Activated CD4-positive, alpha-beta memory T cell treated with anti-CD3 and anti-CD28 coated beads, Interleukin-2, amount 10 ng/mL, durations not matched to agents 7 days and 5 days (primary cell): ENCODE measurements around the gene FCRL2. TPM values are rescaled to one million over a fixed set of nuclear protein-coding genes. Genes with fewer than 3 reads are reported as not detected.

ENCODE experiments used
- CTCF ChIA-PET: fragments of 350-600 bp; sonication (Branson Sonifier 250); formaldehyde crosslinking; loops from one replicate; lab custom pipeline; 2021; ENCODE audit warnings: antibody characterized with exemption, inconsistent platforms; lab: Charles Lee
- POLR2A ChIA-PET: fragments of 350-600 bp; sonication (Branson Sonifier 250); formaldehyde crosslinking; loops from one replicate; lab custom pipeline; 2021; ENCODE audit warnings: antibody characterized with exemption; lab: Charles Lee
- DNase-seq: peaks from one replicate; pipeline ENCODE4 v3.0.0-alpha.2; 2020
- H3K27ac Mint-ChIP-seq: one replicate; pipeline ENCODE4 v1.8.0; 2021; ENCODE audit warnings: mild to moderate bottlenecking, mixed read lengths
- H3K27me3 Mint-ChIP-seq: one replicate; pipeline ENCODE4 v1.8.0; 2021; ENCODE audit warnings: mixed read lengths
- H3K36me3 Mint-ChIP-seq: one replicate; pipeline ENCODE4 v1.8.0; 2021; ENCODE audit warnings: low read depth, mixed read lengths
- H3K4me1 Mint-ChIP-seq: one replicate; pipeline ENCODE4 v1.8.0; 2021; ENCODE audit warnings: mixed read lengths
- H3K4me3 Mint-ChIP-seq: one replicate; pipeline ENCODE4 v1.8.0; 2021; ENCODE audit warnings: mild to moderate bottlenecking, mixed read lengths
- H3K9me3 Mint-ChIP-seq: one replicate; pipeline ENCODE4 v1.8.0; 2021; ENCODE audit warnings: mixed read lengths
- total RNA-seq, 2 experiments: library from RNA; stranded (reverse); gene quantifications; one replicate each; pipeline ENCODE4 v1.2.3, GENCODE V29; 2021

The FCRL2 gene
- total RNA-seq, 2 experiments from 2014 or later, result not detected

DNA sequence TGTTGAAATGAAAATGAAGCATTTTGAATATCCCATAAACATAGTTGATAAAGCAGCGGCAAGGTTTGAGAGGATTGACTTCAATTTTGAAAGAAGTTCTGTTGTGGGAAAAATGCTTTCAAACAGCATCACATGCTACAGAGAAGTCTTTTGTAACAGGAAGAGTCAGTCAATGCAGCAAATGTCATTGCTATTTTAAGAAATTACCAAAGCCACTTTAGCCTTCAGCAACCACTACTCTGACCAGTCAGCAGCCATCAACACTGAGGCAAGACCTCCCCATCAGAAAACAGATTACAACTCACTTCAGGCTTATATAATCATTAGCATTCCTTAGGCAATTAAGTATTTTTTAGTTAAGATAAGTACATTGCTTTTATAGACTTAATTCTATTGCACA, 42.6 kb downstream of the FCRL2 start:
- H3K27ac Mint-ChIP-seq, result no peak overlapping the region
- POLR2A ChIA-PET, result no interaction called here
- no peak for DNase-seq
- CTCF ChIA-PET, result no interaction called here
- H3K4me1 Mint-ChIP-seq, result no peaks in the 10 kb centered on the region
- H3K27me3 Mint-ChIP-seq, result no peaks in the 10 kb centered on the region
- H3K4me3 Mint-ChIP-seq, result no peak overlapping the region
- H3K36me3 Mint-ChIP-seq, result no peaks in the 10 kb centered on the region
- no peaks in the 10 kb centered on the region for H3K9me3 Mint-ChIP-seq

DNA sequence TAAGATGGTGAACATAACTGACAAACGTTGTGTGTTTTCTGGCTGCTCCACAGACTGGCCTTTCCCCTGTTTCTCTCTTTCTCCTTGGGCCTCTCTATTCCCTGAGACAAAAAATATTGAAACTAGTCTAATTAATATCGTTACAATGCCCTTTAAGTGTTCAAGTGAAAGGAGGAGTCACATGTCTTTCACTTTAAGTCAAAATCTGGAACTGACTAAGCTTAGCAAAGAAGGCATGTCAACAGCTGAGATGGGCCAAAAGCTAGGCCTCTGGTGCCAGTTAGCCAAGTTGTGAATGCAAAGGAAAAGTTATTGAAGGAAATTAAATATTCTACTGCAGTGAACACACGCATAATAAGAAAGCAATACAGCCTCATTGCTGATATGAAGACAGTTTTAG, 44.2 kb downstream of the FCRL2 start:
- no peak overlapping the region for H3K4me3 Mint-ChIP-seq
- H3K27me3 Mint-ChIP-seq, result no peaks in the 10 kb centered on the region
- CTCF ChIA-PET, result no interaction called here
- POLR2A ChIA-PET, result no interaction called here
- no peaks in the 10 kb centered on the region for H3K36me3 Mint-ChIP-seq
- no peak overlapping the region for H3K27ac Mint-ChIP-seq
- H3K4me1 Mint-ChIP-seq, result no peaks in the 10 kb centered on the region
- no peaks in the 10 kb centered on the region for H3K9me3 Mint-ChIP-seq
- no peak for DNase-seq

DNA sequence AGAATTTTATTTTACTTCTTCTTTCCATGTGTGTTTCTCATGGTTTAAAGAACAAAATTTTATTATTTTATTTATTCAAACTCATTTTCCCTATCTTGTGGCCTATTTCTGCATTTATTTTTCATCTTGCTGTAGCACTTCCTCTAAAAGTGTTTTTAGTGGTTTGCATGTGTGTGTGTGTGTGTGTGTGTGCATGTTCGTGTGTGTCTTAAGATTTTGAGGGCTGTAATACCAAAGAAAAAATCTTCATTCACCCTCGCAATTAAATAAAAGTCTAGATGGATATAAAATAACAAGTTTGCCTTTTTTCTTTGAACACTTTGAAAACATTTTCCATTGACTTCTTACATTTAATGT, 51.7 kb downstream of the FCRL2 start:
- Mint-ChIP-seq H3K4me3 (no peak overlapping the region), H3K4me1 (no peaks in the 10 kb centered on the region), H3K27me3 (no peaks in the 10 kb centered on the region), H3K9me3 (peaks cover 12% of the 10 kb centered on the region), H3K27ac (no peak overlapping the region), H3K36me3 (no peaks in the 10 kb centered on the region)
- ChIA-PET CTCF (no interaction called here), POLR2A (no interaction called here)
- DNase-seq, result no peak

DNA sequence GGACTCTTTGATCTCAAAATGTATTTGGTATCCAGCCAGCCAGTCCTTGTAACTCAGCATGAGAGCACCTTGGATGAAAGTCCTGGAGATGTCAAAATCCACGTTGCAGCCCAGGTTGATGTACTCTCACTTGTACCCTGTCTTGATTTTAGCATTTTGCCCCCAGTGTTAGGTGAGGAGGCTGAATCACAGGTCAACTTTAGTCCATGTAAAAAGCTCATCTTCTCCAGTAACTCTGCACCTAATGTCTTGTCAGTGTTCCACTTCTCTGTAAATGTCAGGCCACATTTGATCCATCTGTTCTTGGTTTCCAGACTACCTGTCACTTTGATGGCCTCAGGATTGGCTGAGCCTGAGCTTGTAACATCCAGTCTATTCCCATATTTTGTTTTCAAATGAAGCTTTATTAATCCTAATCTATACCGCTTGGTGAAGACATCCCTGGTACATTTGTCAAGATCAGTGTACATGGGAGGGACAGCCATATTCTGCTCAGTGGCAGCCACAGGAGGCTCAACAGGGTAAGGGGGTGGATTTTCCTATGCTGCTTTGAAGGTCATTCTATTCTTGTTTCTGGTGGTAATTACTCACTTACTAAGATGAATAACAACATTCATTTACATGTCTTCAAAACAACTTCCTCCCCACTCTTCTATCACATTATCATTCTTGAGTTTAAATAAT, 52.3 kb downstream of the FCRL2 start:
- DNase-seq, result no peak
- Mint-ChIP-seq H3K36me3 (no peaks in the 10 kb centered on the region), H3K27me3 (no peaks in the 10 kb centered on the region), H3K4me3 (no peak overlapping the region), H3K27ac (no peak overlapping the region), H3K4me1 (no peaks in the 10 kb centered on the region), H3K9me3 (peaks cover 12% of the 10 kb centered on the region)
- ChIA-PET CTCF (no interaction called here), POLR2A (no interaction called here)

DNA sequence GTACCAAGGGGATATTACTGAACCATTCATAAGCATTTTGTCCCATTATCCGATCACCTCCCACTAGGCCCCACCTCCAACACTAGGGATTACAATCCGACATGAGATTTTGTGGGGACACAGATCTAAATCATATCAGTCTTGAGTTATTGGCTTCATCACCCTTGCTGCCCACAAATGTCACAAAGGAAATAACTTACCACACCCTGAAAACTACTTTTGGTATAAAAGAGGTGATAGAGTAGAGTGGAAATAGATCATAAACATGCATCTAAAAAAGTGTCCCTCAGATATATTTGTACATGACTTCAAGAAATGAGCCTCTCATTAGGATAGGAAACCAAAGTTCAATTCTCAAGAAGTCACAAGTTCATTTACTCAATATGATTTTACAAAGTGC, 53.8 kb downstream of the FCRL2 start:
- ChIA-PET CTCF (no interaction called here), POLR2A (no interaction called here)
- Mint-ChIP-seq H3K4me3 (no peak overlapping the region), H3K4me1 (no peaks in the 10 kb centered on the region), H3K36me3 (no peaks in the 10 kb centered on the region), H3K9me3 (peaks cover 12% of the 10 kb centered on the region), H3K27ac (no peak overlapping the region), H3K27me3 (no peaks in the 10 kb centered on the region)
- no peak for DNase-seq

DNA sequence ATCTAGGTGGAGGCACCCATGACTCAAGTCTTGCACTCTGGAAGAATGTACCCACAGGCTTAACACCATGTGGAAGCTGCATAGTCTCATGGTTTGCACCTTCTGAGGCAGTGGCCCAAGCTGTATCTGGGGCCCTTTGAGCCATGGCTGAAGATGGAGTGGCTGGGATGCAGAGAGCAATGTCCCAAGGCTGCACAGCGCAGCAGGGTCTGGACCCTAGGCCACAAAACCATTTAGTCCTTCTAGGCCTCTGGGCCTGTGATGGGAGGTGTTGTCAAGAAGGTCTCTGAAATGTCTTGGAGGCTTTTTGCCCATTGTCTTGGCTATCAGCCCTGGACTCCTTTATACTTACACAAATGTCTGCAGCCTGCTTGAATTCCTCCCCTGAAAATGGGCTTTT, 54.9 kb downstream of the FCRL2 start:
- ChIA-PET CTCF (no interaction called here), POLR2A (no interaction called here)
- Mint-ChIP-seq H3K27ac (no peak overlapping the region), H3K27me3 (peaks cover 4% of the 10 kb centered on the region), H3K4me1 (no peaks in the 10 kb centered on the region), H3K4me3 (no peak overlapping the region), H3K9me3 (peaks cover 12% of the 10 kb centered on the region), H3K36me3 (no peaks in the 10 kb centered on the region)
- no peak for DNase-seq

DNA sequence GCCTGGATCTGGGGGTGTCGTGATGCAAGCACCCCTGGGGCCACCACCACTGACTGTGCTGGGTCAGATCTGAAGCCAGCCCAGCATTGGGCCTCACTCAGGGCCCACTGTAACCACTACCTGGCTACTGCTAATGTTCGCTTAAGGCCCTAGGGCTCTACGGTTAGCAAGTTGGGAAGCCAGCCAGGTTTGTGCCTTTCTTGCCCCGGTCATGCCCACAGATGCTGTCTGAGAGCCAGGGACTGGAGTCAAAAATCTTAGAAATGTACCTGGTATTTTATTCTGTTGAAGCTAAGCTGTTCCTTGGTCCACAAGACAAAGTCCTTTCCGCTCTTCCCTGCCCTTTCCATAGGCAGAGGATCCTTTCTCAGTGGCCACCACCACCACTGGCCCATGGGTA, 61.2 kb downstream of the FCRL2 start:
- no peaks in the 10 kb centered on the region for H3K9me3 Mint-ChIP-seq
- ChIA-PET POLR2A (no interaction called here), CTCF (no interaction called here)
- peaks cover 5% of the 10 kb centered on the region for H3K27me3 Mint-ChIP-seq
- no peak for DNase-seq
- no peaks in the 10 kb centered on the region for H3K36me3 Mint-ChIP-seq
- H3K4me1 Mint-ChIP-seq, result no peaks in the 10 kb centered on the region
- no peak overlapping the region for H3K27ac Mint-ChIP-seq
- no peak overlapping the region for H3K4me3 Mint-ChIP-seq

DNA sequence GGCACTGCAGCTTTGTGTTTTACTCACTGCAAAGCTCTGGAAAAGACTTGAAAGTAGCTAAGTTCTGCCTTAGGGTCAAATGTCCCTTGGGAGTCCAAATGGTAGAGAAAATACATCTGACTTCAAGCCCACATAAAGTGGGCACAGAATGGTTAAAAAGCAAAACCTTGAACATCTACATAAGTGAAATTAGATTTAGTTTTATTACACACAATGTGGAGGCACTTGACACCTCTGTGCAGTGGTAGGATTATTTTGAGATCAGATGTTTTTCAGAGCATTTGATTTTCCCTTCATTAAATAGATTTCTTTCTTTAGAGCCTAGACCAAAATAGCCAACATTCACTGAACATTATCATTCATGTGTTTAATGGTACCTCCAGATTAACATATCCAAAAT, 65.1 kb downstream of the FCRL2 start:
- ChIA-PET CTCF (no interaction called here), POLR2A (no interaction called here)
- Mint-ChIP-seq H3K4me1 (no peaks in the 10 kb centered on the region), H3K27me3 (no peaks in the 10 kb centered on the region), H3K36me3 (no peaks in the 10 kb centered on the region), H3K9me3 (no peaks in the 10 kb centered on the region), H3K27ac (no peak overlapping the region), H3K4me3 (no peak overlapping the region)
- DNase-seq, result no peak

DNA sequence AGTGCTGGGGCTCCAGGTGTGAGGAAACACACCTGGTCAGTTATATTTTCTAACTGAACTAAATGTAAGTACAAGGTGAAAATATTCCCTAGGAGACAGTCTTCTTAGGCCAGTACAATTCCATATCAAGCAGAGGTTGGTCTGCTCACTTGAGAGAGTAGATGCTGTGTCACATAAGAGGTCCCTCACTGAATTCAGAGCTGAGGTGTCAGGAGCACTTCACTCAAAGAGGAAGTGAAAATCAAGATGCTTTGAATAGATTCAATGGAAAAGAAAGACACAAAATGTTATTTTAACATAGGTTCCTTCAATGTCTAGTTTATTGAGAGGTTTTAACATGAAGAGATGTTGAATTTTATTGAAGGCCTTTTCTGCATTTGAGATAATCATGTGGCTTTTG, 72.1 kb downstream of the FCRL2 start:
- POLR2A ChIA-PET, result no interaction called here
- Mint-ChIP-seq H3K36me3 (no peaks in the 10 kb centered on the region), H3K4me1 (no peaks in the 10 kb centered on the region), H3K27ac (no peak overlapping the region), H3K27me3 (peaks cover 6% of the 10 kb centered on the region), H3K4me3 (no peak overlapping the region), H3K9me3 (no peaks in the 10 kb centered on the region)
- no peak for DNase-seq
- CTCF ChIA-PET, result no interaction called here

DNA sequence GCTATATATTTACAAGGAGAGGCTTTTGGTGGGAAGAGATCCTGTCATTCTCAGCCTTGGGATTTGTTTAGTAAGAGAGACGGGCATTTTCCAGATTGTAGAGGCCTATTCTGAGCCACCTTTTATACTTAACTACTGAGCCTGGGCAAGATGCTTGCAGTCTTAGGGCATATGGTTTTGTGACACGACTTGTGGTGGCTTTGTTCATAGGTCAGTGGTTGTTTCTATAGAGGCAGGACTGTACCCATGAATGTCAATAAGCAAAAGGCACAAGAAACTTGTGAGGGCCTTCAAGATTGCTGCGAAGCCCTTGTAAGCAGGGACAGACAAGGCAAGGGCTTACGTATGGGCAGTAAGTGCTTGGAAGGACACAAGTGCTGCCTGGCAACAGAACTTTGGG, 73.0 kb downstream of the FCRL2 start:
- Mint-ChIP-seq H3K4me3 (no peak overlapping the region), H3K9me3 (no peaks in the 10 kb centered on the region), H3K27ac (no peak overlapping the region), H3K27me3 (peaks cover 8% of the 10 kb centered on the region), H3K4me1 (no peaks in the 10 kb centered on the region), H3K36me3 (no peaks in the 10 kb centered on the region)
- no peak for DNase-seq
- ChIA-PET POLR2A (no interaction called here), CTCF (no interaction called here)

DNA sequence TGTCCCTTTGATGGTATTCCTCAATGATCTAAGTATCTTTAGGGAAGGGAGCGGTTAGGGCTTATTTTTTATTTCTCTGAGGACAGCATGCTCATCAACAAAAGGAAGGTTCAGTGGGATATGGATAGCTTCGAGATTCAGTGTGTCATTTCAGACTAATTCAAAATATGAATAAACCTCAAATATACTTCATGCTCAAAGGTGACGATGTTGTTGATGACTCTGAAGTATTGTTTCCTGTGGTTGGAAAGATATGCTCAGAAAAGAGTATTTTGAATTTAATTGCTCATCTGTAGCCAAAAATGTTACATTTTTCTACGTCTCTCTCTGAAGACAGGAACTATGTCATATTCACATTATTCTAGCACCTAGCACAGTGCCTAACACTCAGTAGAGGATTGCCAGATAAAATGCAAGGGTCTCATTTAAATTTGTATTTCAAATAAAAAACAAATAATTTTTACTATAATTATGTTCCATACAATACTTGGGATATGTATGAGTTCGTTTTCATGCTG, 74.6 kb downstream of the FCRL2 start:
- no peak for DNase-seq
- Mint-ChIP-seq H3K36me3 (no peaks in the 10 kb centered on the region), H3K27me3 (peaks cover 8% of the 10 kb centered on the region), H3K4me3 (no peak overlapping the region), H3K9me3 (no peaks in the 10 kb centered on the region), H3K27ac (no peak overlapping the region), H3K4me1 (no peaks in the 10 kb centered on the region)
- ChIA-PET CTCF (no interaction called here), POLR2A (no interaction called here)

DNA sequence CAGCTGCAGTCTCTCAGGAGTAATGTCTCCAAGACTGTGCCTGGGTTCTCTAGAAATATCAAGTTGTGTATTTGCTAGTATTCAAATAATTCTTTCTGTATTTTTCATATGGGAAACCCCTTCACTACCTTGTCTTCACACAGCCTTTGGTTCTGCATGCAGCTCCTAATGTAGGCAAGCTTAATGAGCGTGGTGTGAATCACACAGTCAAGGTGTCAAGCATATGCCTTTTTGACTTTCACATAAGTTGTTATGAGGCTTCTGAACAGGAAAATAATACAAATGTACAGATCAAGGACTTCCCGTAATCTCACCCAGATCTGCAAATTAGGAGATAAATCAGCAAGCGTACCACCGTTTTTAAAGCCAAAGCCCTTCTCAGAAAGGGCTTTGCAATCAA, 76.2 kb downstream of the FCRL2 start, which contains the start of gene FCRL3:
Gene FCRL3, minus strand, starts transcription at position 38 of the 400 bp plus-strand sequence. CDS start 280 bp downstream, outside the sequence.
- ChIA-PET POLR2A (no interaction called here), CTCF (no interaction called here)
- H3K27me3 Mint-ChIP-seq, result peaks cover 8% of the 10 kb centered on the region
- H3K36me3 Mint-ChIP-seq, result no peaks in the 10 kb centered on the region
- no peak for DNase-seq
- H3K9me3 Mint-ChIP-seq, result no peaks in the 10 kb centered on the region
- H3K27ac Mint-ChIP-seq, result no peak within 1 kb of the TSS
- no peaks in the 10 kb centered on the region for H3K4me1 Mint-ChIP-seq
- H3K4me3 Mint-ChIP-seq, result no peak within 1 kb of the TSS

DNA sequence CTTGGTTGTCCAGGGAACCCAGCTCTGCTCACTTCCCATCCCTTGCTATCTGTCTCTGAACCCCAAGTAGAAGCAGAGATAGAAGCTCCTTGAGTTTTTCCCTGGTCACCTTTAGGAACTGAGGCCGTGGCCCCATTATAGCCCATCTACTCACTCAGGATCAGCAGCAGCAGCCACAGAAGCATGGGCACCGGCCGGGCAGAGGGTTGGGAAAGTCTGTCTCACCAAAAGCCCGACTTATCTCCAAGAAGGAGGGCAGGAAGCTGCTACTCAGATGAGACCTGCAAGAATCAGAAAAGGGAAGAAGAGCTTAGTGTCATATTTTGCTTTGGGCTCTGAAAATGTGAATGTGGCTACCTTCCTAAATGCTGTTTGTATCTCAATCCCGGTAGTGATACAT, 76.6 kb downstream of the FCRL2 start:
- Mint-ChIP-seq H3K27me3 (peaks cover 8% of the 10 kb centered on the region), H3K27ac (no peak overlapping the region), H3K36me3 (no peaks in the 10 kb centered on the region), H3K4me1 (no peaks in the 10 kb centered on the region), H3K4me3 (no peak overlapping the region), H3K9me3 (no peaks in the 10 kb centered on the region)
- ChIA-PET POLR2A (no interaction called here), CTCF (no interaction called here)
- DNase-seq, result no peak

DNA sequence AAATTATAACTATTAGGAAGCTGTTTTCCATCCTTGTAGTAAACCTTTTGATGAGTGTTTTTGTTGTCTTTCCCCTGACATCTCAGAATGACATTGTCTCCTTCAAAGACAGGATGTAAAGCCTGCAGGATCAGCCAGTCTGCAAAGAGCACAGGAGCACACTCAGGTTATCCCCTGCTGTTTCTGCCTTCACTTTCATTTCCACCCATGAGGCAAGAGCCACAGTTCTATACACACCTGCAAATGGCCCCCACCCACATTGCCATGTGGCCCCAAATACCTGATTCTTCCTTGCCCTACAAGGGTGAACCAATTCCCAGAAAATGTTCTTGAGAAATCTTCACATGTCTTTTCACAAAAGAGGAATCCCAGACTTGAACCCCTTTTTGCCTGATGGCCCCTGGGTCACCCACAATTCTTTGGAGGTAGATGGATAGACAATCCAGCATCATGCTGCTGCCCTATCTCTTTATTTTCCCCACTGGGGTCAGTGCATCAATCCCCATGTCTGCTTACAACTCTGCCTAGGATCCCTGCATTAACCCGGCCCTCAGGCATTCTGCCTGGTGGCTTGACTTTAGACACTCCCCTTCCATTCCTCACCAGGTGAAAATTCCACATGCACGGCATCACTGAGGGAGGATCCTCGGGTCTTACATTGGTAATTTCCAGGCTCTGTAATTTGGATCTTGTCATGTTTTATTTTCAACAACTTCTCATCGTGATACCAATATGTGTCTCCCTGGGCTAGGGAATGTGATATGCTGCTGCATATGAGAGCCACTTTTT, 79.0 kb downstream of the FCRL2 start:
- ChIA-PET POLR2A (no interaction called here), CTCF (no interaction called here)
- no peak for DNase-seq
- H3K4me1 Mint-ChIP-seq, result no peaks in the 10 kb centered on the region
- H3K4me3 Mint-ChIP-seq, result no peak overlapping the region
- H3K9me3 Mint-ChIP-seq, result no peaks in the 10 kb centered on the region
- H3K36me3 Mint-ChIP-seq, result no peaks in the 10 kb centered on the region
- H3K27me3 Mint-ChIP-seq, result peaks cover 8% of the 10 kb centered on the region
- H3K27ac Mint-ChIP-seq, result no peak overlapping the region
